ENCODE data around the gene DUOXA1.
"Not testable (repeated sequence)": the region's sequence is repeated elsewhere in the genome, so short reads cannot be mapped to it uniquely, and the experiment has no call there.

The DUOXA1 gene

DNA sequence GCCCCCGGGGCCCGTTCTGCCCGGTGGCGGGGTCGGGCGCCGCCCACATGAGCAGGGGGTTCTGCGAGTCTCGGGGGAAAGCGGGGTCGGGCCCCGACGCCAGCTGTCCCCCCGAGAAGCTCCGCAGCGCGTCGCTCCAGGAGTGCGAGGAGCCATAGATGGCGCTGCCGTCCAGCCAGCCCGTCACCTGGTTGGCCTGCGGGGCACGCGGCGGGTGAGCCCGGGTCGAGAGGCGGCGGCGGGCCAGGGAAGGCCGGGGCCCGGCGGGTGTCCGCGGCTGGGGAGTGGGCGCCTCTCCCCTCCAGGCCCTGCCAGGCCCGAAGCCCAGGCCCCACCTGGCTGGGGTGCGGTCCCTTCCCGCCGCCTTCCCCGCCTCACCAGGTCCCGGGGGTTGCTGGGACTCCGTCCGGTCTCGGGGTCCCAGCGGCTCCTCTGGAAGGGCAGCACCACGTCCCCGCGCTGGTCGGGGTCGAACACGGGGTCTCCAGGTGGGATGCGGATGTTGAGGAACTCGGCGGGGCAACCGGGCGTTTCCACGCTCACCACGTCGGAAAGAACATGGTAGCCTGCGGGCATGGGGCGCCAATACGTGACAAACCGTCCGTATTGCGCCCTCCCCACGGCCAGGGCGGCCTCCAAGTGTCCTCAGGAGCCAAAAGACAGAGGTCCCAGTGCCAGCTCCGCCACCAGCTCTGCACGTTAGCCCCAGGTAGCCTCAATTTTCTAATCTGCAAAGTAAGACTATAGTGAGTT, 18.1 kb downstream of the DUOXA1 start:
- H3K4me3 ChIP-seq (ENCODE audit: low read depth, low read length), result no peak overlapping the region
- H3K27me3 ChIP-seq, result peaks cover 42% of the 10 kb centered on the region
- H3K36me3 ChIP-seq, result no peaks in the 10 kb centered on the region
- no peaks in the 10 kb centered on the region for H3K9me3 ChIP-seq
- H3K4me1 ChIP-seq, result no peaks in the 10 kb centered on the region; the same call in 1 of the 2 replicates
- no peak for DNase-seq
- TF ChIP-seq, protein P1, sequence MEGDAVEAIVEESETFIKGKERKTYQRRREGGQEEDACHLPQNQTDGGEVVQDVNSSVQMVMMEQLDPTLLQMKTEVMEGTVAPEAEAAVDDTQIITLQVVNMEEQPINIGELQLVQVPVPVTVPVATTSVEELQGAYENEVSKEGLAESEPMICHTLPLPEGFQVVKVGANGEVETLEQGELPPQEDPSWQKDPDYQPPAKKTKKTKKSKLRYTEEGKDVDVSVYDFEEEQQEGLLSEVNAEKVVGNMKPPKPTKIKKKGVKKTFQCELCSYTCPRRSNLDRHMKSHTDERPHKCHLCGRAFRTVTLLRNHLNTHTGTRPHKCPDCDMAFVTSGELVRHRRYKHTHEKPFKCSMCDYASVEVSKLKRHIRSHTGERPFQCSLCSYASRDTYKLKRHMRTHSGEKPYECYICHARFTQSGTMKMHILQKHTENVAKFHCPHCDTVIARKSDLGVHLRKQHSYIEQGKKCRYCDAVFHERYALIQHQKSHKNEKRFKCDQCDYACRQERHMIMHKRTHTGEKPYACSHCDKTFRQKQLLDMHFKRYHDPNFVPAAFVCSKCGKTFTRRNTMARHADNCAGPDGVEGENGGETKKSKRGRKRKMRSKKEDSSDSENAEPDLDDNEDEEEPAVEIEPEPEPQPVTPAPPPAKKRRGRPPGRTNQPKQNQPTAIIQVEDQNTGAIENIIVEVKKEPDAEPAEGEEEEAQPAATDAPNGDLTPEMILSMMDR (IDR thresholded peaks at IDR 0.05; ENCODE audit: low read depth, low read length), result no peak

DNA sequence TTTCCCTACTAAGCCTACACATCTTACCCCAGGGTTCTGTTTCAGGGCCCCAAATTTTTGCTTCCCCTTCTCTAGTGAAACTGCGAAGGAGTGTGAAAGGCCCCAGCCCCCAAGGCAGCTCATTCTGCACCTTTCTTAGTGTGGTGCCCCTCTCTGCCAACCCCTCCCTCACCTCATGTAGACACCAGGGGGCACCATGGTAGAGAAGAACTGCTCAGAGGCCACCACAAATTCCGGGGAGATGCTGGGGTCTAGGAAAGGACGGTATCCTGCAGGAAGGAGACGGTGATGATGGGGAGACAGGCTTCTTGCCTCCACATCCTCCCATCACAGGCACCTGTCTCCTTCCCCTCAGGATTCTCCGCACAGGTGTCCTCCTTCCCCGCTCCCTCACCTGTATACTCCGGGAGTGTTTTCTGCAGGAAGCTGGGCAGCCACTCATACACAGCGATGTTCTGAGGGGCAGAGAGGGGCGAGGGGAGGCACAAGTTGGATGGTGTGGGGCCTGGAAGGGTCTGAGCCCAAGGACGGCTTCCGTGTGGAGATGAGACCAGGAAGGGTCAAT, 19.3 kb downstream of the DUOXA1 start:
- H3K9me3 ChIP-seq, result no peaks in the 10 kb centered on the region
- H3K4me1 ChIP-seq, result no peaks in the 10 kb centered on the region; the same call in 1 of the 2 replicates
- H3K4me3 ChIP-seq (ENCODE audit: low read depth, low read length), result no peak overlapping the region
- H3K27me3 ChIP-seq, result peaks cover 42% of the 10 kb centered on the region
- TF ChIP-seq, protein P1 (IDR thresholded peaks at IDR 0.05; ENCODE audit: low read depth, low read length), result peak; percentile 42
- no peaks in the 10 kb centered on the region for H3K36me3 ChIP-seq
- no peak for DNase-seq

DNA sequence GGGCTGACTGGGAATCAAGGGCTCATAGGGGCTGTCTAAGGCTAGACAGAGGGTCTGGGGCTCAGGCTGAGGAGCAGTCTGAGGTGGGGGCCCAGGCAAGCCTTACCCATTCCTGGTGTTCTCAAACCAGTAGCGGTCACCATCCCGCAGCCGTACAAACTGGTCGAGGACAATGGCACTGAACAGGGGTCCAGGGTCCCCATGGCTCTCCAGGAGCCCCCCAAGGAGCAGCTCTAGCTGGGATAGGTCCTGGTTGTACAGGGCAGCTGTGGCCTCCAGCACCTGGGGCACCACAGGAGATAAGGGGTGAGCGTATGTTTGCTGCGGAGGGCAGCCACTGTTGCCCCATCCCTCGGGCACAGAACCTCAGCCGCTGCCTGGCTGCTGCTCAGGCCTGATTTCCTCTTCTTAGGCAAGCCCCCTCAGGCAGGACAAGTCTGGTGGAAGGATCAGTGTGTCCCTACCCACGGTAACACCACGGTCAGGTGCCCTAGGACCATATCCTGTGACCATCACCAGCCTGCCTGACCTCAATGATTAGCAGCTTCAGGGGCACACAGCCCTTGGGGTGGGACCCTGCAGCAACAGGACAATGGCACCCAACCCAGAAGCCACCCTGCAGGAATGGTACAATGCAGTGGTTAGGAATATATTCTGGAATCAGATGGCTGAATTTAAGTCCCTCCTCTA, 21.6 kb downstream of the DUOXA1 start:
- no peaks in the 10 kb centered on the region for H3K36me3 ChIP-seq
- no peak for DNase-seq
- TF ChIP-seq, protein P1 (IDR thresholded peaks at IDR 0.05; ENCODE audit: low read depth, low read length), result no peak
- H3K4me1 ChIP-seq, result no peaks in the 10 kb centered on the region; the same call in 1 of the 2 replicates
- peaks cover 19% of the 10 kb centered on the region for H3K27me3 ChIP-seq
- no peak overlapping the region for H3K4me3 ChIP-seq (ENCODE audit: low read depth, low read length)
- H3K9me3 ChIP-seq, result no peaks in the 10 kb centered on the region

DNA sequence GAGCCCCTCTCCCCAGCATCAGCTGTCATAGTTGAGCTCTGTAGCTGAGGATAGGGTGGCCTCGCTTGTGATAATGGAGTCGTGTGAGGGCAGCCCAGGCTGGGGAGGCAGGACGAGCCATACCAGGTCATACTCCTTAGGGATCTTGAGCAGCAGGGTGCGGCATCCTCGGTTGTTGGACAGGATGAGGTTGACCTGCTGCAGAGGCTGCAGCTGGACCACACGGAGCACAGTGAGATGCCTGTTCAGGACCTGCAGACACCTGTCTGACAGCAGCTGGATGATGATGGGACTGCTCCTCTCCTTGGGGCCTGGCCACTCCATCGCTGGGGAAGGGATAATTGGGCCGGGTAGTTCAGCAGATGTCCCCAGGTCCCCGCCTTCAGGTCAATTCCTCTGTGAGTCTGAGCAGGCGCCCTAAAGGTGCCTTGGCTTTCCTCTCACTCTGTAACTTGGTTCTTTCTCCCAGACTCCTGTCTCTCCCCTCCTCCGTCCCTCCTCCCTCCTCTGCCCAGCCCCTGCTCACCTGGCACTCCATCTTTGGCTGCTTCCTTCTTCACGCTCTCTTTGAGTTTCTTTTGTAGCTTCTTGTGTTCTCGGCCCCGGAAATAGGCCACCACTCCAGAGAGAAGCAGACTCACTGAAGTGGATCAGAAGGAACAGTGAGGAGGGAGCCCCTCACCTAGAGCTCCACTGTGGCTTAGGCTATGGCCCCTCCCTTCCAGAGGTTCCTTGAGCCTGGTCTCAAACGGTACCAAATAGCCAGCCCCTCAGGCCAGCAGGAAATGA, 23.5 kb downstream of the DUOXA1 start:
- Histone ChIP-seq H3K27me3 (peaks cover under 1% of the 10 kb centered on the region), H3K9me3 (no peaks in the 10 kb centered on the region), H3K36me3 (no peaks in the 10 kb centered on the region), H3K4me3 (ENCODE audit: low read depth, low read length) (no peak overlapping the region), H3K4me1 (no peaks in the 10 kb centered on the region)
- no peak for DNase-seq
- TF ChIP-seq, protein P1 (IDR thresholded peaks at IDR 0.05; ENCODE audit: low read depth, low read length), result no peak

DNA sequence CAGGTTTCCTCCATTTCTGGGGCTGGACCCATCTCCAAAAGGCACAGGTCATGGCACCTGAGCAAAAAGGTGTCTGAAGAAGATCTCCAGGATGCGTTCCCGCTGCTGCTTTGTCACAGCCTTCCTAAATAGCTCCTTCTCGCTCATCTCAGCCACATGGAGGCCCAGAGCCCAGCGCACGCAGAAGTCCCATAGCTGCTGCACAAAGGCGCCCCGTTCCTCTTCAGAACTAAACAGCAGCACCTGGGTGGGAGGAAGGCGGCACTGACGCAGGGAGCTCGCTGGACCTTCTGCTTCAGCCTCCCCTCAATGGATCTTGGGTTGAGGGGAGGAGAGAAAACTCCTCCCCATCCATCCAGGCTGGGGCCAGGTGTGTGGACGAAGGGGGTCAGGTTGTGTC, 24.1 kb downstream of the DUOXA1 start:
- Histone ChIP-seq H3K9me3 (no peaks in the 10 kb centered on the region), H3K4me3 (ENCODE audit: low read depth, low read length) (no peak overlapping the region), H3K27me3 (no peaks in the 10 kb centered on the region), H3K4me1 (no peaks in the 10 kb centered on the region), H3K36me3 (no peaks in the 10 kb centered on the region)
- no peak for DNase-seq
- TF ChIP-seq, protein P1 (IDR thresholded peaks at IDR 0.05; ENCODE audit: low read depth, low read length), result no peak

DNA sequence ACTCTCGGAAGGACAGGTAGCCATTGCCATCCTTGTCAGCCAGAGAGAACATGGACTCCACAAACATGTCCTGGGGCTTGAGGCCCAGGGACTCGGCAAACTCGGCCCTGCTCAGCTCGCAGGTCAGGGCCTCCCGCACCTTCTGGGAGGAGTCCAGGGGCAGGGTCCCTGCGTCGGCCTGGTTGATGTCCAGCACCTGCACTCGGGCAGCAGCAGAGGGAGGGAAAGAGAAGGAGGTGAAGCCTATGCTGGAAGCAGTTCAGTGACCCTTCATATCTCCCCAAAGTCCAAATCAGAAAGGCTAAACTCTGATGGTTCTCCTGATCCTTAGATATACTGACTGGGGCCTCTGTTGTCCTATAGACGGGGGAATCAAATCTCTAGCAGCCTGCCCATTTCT, 25.5 kb downstream of the DUOXA1 start:
- not testable (repeated sequence) for H3K9me3 ChIP-seq; H3K4me3 ChIP-seq (ENCODE audit: low read depth, low read length); DNase-seq; H3K27me3 ChIP-seq; H3K36me3 ChIP-seq; H3K4me1 ChIP-seq
